Hematopoietic multipotent progenitor cell treated with erythropoietin and hydrocortisone succinate and interleukin-3 and kit ligand, for 15 days (in vitro differentiated cells): Measurements from ENCODE around the gene ARHGAP26.

Experiments used
- DNase-seq: peaks from one replicate; pipeline ENCODE4 v3.0.0-alpha.2; 2015; ENCODE audit warnings: low spot score

ARHGAP26 gene

DNA sequence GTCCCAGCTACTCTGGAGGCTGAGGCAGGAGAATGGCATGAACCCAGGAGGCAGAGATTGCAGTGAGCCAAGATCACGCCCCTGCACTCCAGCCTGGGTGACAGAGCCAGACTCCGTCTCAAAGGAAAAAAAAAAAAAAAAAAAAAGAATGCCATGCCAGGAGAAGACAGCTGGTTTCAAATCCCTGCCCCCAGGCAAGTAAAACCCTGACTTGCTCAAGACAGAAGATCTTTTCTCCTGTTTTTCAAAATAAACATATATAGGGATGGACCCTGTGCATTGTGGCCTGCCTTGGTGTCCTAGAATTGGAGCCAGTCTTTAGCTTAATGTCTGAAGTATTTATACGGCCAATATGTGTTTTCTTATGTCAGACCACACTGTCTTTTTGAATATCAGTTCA lies 456.2 kb downstream of the ARHGAP26 start:
- DNase-seq = no peak

DNA sequence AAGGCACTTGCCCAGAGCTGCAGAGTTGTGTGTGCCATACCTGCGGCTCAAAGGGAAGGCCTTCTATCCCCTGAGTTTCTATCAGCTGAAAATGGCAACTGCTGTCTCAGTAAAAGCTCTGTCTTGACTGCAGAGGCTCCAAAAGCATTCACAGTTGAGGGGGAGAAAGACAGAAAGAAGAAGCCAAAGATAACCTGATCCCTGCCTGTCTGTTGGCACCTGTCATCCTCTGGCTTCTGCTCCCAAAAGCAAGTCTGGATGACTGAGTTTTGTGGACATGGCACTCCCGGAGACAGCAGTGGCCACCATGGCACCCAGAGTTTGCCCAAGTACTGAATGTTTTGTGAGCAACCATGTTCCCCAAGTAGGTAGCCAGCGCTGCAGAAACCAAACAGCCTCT lies 456.7 kb downstream of the ARHGAP26 start:
- no peak for DNase-seq

DNA sequence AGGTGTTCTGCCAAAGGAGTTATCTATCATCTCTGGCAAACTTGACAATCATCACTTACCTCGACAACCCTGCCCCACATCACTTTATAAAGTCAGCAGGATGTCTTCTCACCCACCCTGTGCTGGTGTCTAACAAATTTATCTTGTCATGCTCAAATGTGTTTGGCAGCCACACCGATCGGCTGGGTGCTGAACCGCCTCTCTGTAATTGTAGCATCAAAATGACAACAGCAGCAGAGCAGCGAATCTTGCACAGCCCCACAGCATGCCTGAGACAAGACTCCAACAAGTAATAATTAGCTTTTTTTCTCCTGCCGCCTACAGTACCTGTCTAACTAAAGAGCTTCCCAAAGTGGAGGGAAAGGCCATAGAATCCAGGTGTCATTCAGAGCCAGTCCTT lies 457.1 kb downstream of the ARHGAP26 start:
- no peak for DNase-seq

DNA sequence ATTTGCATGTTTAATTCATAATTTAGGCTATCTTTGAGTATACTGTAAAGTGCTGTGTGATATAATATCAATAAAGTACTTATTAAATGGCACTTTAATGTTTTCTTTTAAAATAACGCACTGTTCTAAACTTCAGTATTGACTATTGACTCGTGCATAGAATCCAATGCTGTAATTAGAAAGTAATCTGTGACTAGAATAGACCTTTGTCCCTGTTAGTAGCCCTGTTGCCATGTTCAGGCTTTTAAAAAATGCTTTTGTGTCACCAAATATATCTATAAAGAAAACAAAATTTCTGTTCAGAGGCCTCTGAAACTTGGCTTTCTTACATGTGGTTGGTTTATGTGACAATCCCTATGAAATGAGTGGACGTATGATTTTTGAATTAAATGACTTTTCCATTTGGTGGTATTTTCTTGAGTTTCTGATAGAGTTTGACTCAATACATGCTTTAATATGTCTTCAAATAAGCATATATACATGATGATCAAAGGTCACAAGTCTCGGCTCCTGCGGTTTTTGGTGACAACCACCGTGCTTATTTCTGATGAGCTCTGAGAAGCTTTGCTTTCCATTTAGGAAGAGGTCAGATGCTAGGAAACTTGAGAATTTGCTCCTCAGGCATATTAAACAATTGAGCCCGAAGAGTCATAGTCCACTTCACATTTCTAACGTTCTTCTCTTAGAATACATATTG lies 458.6 kb downstream of the ARHGAP26 start:
- DNase-seq = no peak

DNA sequence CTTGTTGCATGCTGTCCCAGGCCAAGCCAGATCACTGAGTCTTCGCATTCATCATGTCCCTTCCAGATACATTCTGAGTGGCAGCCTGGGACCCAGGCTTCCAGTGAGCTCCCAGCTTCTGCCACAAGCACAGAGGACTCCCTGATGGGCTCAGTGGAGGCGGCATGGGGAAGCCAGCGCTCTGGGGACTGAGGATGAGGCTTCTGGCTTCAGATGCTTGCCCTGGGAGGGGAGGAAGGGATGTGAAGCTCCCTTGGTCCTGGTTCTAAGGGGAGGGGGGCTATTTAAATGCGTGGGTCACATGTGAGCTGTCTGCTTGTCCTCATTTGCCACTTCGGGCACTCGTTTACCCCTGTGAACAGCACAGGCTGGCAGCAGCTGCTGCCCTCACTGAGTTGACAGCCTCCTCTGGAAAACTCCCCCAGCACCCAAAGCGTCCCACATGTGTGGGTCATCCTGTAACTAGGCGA lies 459.3 kb downstream of the ARHGAP26 start:
- DNase-seq = no peak

DNA sequence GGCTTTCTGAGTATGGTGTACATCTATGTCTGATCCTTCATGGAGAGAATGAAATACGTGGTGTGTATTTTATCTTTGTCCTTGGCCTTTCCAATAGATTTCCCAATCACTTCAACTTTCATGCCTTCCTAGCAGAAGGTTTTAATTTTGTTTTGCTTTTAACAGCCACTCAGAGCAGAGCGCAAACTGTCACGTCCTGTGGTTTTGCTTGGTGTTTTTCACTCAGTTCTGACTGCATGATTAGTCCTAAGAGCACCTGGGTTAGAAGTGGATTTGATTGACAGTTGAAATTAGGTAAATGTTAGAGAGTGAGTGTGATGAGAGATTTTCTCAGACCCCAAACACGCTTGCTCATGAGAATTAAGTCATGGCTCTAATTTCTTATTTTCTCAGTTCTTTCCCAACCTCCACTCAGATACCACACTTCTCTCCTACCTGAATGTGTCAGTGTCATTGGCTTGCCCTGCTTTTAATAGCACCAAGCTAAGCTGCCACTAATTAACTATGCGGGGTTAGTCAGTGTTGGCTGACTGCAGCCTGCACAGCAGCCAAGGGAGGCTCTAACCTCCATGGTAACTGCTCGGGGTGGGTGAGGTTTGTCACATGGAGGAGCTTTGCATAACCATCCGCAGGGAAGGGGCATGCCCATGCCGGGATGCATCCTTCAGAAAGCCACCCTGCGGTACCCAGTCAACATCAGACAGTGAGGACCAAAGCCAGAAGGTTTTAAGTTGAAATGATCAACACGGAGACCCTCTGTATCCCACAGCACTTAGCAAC lies 459.9 kb downstream of the ARHGAP26 start:
- DNase-seq = no peak

DNA sequence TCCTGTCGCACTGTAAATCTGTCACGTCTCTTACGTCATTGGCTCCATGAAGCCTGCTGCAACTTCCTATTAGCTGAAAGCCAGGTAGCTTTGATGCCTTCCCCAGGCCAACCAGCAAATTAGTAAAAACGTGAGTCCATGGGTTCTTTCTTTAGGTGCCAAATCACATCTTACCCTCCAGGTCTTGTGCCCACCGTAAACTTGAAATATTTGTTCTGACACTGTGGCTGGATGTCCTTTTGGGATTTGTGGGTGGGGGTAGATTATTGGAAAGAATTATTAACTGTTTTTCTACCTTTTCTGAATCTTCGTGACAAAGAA lies 460.5 kb downstream of the ARHGAP26 start:
- DNase-seq = no peak

DNA sequence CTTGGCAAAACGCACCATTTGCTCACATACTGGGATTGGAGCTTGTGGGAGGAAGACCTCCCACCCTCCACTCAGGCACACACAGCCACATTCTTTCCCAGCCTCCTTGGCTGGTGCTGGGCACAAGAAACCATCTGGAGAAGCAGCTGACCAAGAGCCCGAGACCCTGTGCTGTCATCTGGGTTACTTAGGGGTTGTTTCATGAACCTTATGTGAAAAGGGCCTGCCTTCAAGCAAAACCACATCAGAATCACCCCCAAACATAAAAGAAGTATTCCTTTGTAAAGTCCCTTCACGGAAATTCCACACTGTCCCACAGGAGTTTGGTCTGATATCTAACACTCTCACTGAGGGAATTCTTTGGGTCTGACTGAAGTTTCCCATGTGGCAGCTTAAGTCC lies 461.2 kb downstream of the ARHGAP26 start:
- DNase-seq = no peak

DNA sequence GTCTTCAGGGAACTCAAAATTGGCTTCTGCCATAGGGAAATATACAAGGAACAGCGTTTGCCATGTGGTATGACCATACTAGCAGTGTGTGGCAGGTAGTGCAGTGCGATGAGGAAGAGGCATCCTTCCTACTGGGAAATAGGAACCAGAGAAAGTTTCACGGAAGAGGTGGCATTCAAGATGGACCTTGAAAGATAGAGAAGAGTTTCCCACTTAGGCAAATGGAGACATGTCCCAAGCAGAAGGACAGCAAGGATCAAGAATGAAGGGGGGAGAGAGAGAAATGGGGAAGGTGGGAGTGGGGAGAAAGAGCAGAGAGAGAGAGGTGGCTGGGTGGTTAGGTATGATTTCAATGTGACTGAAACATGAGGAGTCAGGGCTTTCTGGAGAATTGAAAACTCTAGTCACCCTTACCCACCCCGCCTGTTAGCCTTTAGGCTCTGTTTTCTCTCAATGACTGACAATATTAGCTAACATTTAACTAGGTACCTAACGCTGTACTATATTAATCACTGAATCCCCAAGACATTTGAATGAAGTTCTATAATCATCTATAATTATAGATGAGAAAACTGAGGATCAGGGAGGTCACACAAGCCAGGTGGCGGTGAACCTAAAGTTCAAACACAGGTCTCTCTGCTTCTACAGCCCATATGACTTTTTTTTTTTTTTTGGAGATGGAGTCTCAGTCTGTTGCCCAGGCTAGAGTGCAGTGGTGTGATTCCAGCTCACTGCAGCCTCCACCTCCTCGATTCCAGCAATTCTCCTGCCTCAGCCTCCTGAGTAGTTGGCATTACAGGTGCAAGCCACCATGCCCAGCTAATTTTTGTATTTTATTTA lies 462.0 kb downstream of the ARHGAP26 start:
- DNase-seq = no peak

DNA sequence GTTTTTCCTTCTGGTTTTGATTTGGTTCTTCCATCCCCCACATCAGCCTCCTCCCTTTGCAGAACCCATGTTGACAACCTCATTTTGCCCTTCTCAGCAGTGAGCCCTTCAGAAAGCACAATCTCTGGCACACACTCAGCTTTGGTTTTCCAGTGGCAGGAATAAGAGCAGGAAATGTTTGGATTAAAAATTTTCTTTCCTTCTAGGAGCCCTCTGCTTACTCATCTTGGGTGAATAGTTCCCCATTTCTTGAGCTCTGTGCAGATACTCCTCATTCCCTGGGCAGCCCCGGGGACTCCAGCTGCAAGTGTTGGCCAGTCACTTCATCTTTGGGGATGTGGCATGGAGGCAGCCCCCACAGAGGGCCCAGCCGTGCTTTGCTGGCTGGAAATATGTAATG lies 462.9 kb downstream of the ARHGAP26 start:
- DNase-seq = no peak

DNA sequence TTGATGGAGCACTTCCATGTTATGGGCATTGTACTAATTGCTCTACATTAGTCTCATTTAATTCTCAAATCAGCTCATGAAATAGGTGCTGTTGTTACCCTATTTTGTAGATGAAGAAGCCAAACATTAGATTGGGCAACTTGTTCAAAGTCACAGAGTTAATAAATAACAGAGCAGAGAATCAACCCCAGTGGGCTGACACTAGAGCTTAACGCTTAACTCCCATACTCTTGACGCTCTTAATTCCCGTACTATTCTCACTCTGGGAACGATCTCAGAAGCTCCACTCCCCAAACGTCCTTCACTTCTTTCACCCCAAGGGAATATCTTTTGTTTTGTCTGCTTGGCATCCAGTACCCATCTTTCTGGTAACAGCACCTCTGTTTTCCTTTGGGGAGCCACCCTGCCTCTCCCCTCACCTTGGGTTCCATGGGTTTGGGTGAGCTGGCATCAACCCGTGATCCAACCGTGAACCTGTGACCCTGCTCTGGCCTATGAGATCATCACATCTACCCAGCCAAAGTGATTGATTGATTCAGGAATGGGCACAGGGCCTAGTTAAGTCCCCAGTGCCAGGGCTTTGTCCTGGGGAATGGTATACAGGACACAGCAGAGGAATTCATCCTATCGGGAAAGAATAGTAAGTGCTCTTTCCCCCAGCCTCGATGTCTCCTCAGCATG lies 464.1 kb downstream of the ARHGAP26 start:
- DNase-seq = no peak

DNA sequence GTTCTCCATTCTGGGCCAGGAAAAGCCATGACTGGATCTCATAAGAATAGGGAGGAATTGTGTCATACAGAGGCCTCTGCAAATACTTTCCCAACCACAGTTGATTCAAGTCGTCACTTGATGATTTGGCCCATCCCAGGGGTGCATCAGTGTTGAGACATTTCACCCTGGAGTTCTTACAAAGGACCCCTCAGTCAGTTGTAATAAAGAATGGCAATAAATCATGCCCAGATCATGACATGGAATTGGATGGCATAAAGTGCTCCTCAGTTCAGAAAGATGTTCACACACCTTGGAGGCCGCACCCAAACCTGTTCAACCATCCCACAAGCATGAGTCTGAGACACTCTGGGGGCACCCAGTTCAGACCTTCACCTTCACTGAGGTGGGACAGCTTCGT lies 465.2 kb downstream of the ARHGAP26 start:
- no peak for DNase-seq

DNA sequence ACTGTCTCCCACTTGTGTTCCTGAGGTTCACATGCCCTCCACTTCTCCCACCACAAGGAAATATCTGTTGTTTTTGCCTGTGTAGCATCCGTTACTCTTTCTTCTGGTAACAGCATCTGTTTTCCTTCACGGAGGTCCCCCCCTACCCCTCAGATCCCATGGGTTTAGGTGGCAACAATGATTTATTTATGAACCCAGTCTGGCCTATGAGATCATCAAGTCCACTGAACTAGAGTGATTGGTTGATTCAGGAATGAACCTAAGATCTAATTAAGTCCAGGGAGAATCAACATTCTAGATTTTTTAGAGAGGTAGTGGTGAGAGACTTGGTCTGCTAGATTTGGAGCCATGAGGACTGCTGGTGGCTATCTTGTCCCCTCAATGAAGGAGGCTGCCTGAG lies 466.5 kb downstream of the ARHGAP26 start:
- no peak for DNase-seq

DNA sequence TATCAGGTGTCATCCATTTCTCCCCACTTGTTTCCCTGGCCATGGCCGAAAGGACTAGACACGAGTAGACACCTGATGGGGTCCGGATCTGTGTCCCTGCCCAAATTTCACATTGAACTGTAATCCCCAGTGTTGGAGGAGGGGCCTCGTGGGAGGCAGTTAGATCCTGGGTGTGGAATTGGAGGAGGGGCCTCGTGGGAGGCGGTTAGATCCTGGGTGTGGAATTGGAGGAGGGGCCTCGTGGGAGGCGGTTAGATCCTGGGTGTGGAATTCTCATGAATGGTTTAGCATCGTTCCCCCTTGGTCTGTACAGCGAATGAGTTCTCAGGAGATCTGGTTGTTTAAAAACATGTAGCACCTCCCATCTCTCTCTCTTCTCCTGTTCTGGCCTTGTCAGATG lies 467.5 kb downstream of the ARHGAP26 start:
- DNase-seq = no peak

DNA sequence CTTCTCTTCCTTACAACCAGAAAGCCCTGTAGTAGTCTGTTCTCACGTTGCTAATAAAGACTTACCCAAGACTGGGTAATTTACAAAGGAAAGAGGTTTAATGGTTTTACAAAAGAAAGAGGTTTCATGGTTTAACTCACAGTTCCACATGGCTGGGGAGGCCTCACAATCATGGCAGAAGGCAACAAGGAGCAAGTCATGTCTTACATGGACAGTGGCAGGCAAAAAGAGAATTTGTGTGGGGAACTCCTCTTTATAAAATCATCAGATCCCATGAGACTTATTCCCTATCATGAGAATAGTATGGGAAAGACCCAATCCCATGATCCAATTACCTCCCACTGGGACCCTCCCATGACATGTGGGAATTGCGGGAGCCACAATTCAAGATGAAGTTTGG lies 468.4 kb downstream of the ARHGAP26 start:
- no peak for DNase-seq

DNA sequence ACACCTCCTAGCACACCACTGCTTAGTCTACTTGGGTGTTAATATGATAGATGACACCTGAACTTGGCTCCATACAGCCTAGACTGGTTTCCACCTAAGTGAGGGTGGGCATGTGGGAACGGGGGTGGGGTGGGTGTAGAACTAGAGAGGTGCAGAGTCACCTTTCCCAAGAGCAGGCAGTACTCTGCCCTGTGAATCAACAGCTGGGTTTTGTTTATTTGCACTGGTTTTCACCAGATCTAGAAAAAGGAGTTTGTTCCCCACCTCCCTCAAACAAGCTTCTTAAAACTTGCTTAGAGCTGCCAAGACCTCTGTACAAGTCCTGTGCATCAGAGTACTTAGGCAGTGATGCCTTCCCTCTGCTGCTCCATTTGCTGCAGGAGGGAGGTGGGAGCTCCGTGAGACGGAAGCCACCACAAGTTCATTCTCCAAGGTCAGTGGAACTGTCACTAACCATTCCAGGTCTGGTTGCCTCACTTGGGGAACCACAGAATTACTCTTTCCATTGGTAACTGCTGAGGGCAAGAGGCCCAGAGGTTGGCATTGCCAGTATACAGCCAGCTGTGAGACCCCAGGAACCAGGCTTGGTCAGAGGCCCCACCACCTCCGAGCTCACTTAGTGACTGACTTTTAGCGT lies 469.8 kb downstream of the ARHGAP26 start:
- DNase-seq = no peak

DNA sequence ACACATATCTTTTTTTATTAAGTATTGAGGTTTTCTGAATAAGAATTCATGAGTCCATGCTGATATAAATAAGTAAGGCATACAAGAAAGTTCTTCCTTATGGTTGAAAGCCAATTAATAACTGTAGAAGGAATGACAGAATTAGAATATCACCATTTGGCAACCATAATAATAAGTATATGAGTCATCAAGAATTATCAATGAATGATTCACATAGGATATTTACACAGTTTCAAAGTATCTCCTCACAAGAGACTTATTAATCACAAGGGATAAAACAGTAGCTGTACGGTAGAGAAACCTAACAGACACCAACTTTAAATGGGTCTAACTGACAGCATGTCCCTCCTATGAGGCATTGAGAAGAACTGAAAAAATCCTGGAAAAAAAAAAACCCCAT lies 471.7 kb downstream of the ARHGAP26 start:
- no peak for DNase-seq

DNA sequence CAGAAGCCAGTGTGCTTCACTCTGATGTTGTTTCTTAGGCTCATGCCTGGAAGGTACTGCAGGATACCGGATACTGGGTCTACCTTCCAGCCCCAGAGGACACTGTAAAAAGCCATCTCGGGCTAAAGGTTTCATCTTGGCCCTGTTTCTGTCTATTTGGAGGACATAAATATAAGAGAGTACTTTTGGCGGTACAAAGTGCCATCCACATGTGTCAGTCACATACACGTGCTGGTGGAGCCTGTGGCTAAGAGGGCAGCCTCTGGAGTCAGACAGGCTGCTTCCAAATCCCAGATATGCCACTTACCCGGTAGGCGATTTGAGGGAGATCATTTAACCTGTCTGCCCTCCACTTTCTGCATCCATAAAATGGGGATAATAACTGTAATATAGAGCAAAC lies 472.9 kb downstream of the ARHGAP26 start:
- DNase-seq = no peak

DNA sequence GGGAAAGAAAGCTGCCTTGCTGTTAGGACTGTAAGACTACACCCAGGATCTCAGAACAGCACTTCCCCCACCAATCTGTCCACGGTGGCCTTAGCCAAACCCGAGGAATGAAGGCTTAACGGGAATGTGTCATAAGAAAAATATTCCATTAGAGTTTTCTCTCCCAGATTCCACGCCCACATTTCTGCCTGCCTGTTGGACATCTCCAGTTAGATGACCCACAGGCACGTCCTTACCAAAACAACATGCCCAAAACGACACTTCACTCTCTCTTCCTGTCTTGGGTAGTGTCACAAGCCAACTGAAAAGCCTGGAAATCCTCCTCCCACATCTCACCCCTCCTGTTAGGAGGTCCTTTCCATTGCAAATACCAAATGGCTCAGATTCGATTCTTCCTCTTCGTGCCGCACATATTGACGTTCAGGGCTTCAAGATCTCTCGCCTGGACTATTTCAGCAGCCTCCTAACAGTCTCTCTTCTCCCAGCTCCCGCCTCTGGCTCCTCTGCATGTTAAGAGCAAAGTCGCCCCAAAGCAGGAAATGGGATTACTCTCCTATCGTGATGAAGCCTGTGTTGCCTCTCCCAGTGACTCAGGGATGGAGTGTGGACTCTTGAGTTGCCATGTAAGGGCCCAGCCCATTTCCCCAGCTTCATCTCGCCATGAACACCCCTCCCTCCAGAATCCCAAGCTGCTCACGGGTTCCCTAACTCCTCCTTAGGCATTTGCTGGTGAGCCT lies 474.0 kb downstream of the ARHGAP26 start:
- no peak for DNase-seq

DNA sequence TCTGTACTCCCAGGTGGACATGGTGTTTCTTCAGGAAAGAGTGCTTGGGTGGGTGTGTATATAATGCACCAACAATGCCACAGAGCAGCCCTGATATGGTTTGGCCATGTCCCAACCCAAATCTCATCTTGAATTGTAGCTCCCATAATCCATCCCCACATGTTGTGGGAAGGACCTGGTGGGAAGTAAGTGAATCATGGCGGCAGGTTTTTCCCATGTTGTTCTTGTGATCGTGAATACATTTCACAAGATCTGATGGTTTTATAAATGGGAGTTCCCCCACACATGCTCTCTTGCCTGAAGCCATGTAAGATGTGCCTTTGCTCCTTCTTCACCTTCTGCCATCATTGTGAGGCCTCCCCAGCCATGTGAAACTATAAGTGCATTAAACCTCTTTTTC lies 474.8 kb downstream of the ARHGAP26 start:
- no peak for DNase-seq

DNA sequence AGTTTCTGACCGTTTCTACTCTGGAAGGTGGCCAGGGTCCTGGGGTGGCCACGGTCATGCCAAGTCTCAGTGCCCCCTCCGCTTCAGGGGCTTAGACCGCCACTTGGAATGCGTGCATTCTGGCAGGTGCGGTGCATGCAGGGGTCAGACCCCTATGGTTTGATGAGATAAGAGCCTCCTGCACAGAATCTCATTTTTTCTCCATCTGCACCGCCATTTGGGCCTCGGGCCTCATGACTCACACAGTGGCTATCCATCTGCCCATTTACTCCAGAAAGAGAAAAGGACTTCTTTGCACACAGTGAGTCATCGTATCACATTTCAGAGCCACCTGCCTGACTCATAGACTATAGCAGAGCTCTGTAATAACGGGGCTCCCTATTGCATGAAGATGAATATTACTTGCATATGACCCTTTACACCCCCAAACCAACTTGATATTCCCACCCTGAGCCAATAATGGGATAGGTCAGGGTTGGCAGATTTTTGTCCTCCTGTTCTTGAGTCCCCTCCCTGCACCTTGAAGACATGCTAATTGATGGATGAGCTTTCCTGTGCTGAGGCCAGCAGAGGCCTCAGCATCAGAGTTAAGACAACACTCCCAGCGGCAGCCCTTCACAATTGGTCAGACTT lies 475.9 kb downstream of the ARHGAP26 start:
- DNase-seq = no peak
